ENCODE data around the gene CHST3.

CHST3 gene

GRCh38 chr10:71939861-71940474 is 24.2 kb upstream of the CHST3 start:
- TF ChIP-seq CTCF (IDR thresholded peaks at IDR 0.05; ENCODE audit: low read depth, low read length, missing control alignments): no peak
- peak; percentile 13 for DNase-seq (ENCODE audit: low read depth)
- no peak overlapping the region for H3K4me3 ChIP-seq (ENCODE audit: low read depth, low read length)

DNA sequence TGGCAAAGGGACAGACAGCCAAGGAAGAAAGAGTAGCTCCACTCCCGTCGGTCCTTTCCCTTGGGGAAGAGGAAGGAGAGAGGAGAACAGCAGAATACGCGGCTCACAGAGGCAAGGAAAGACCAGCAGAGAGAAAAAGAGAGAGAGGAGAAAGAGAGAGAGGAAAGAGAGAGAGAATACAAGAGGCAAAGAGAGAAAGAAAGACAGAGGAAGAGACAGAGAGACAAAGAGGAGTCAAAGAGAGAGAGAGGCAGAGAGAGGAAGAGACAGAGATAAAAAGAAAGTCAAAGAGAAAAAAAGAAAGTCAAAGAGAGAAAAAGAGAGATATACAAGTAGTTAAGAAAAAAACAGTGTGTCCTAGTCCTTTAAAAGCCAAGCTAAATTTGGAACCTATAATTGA is 23.4 kb upstream of the CHST3 start:
- H3K4me3 ChIP-seq (ENCODE audit: low read depth, low read length): no peak overlapping the region
- TF ChIP-seq CTCF (IDR thresholded peaks at IDR 0.05; ENCODE audit: low read depth, low read length, missing control alignments): no peak
- no peak for DNase-seq (ENCODE audit: low read depth)

DNA sequence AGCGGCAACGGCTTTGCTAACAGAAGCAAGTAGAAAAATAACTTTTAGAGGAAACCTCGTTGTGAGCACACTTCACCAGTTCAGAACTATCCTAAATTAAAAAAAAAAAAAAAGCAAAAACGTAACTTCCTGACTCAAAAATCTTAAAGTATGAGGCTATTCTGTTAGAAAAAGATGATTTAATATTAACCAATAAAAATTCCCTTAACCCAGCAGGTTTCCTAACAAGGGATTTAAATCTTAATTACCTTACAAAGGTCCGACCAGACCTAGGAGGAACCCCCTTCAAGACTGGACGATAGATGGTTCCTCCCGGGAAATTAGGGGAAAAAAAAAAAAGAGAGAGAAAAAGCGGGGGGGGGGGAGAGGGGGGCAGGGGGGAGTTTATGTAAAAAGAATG is 22.9 kb upstream of the CHST3 start:
- no peak for DNase-seq (ENCODE audit: low read depth)
- H3K4me3 ChIP-seq (ENCODE audit: low read depth, low read length): no peak overlapping the region
- TF ChIP-seq CTCF (IDR thresholded peaks at IDR 0.05; ENCODE audit: low read depth, low read length, missing control alignments): no peak

GRCh38 chr10:71945819-71946474 is 18.2 kb upstream of the CHST3 start:
- no peak overlapping the region for H3K4me3 ChIP-seq (ENCODE audit: low read depth, low read length)
- TF ChIP-seq CTCF (IDR thresholded peaks at IDR 0.05; ENCODE audit: low read depth, low read length, missing control alignments): no peak
- no peak for DNase-seq (ENCODE audit: low read depth)

- H3K4me3 ChIP-seq (ENCODE audit: low read depth, low read length): no peak overlapping the region
- no peak for TF ChIP-seq CTCF (IDR thresholded peaks at IDR 0.05; ENCODE audit: low read depth, low read length, missing control alignments)
- DNase-seq (ENCODE audit: low read depth): no peak
Measured at GRCh38 chr10:71946700-71947099, 17.5 kb upstream of the CHST3 start.

- no peak for DNase-seq (ENCODE audit: low read depth)
- H3K4me3 ChIP-seq (ENCODE audit: low read depth, low read length): no peak overlapping the region
- no peak for TF ChIP-seq CTCF (IDR thresholded peaks at IDR 0.05; ENCODE audit: low read depth, low read length, missing control alignments)
Measured at GRCh38 chr10:71948496-71949067, 15.6 kb upstream of the CHST3 start.
